Stomach (tissue), 9 donors: ENCODE measurements around the gene RRBP1. TPM values are rescaled to one million over a fixed set of nuclear protein-coding genes. Genes with fewer than 3 reads are reported as not detected.

Experiments used
- DNase-seq, 2 donors: peaks; one replicate each; pipeline versions ENCODE4 v3.0.0 to v3.0.0-alpha.2; 2013 to 2019
- H3K27ac ChIP-seq, 5 donors: fragments of 200-600 bp in 4 of 5; sonication (generic) in 4 of 5; one replicate each; pipeline ENCODE4 v1.5.1; 2013 to 2019; ENCODE audit warnings: mild to moderate bottlenecking in 1 of 5, moderate library complexity in 1 of 5
- H3K27me3 ChIP-seq, 3 donors: fragments of 200-600 bp; sonication (generic); one replicate each; pipeline ENCODE4 v1.5.1; 2017 to 2019; ENCODE audit warnings: mixed run types in 1 of 3
- H3K36me3 ChIP-seq, 4 donors: fragments of 200-600 bp; sonication (generic); 1 replicate in 3 of 4; 2 replicates in 1 of 4; pipeline ENCODE4 v1.5.1; 2016 to 2019
- H3K4me1 ChIP-seq, 4 donors: fragments of 200-600 bp; sonication (generic); one replicate each; pipeline ENCODE4 v1.5.1; 2016 to 2019
- H3K4me3 ChIP-seq, 4 donors: fragments of 200-600 bp; sonication (generic) in 3 of 4; one replicate each; pipeline ENCODE4 v1.5.1; 2016 to 2019; ENCODE audit warnings: mild to moderate bottlenecking in 1 of 4
- H3K9me3 ChIP-seq, 4 donors: fragments of 200-600 bp; sonication (generic); one replicate each; pipeline ENCODE4 v1.5.1; 2016 to 2019
- CTCF ChIP-seq, 7 experiments: fragments of 450-650 bp in 4 of 7; fragments of 200-600 bp in 3 of 7; sonication (generic) in 3 of 7; IDR thresholded peaks; one replicate each; pipeline ENCODE4 v1.5.1; 2016 to 2019; ENCODE audit warnings: antibody characterized with exemption in 7 of 7, control low read depth in 2 of 7, mild to moderate bottlenecking in 1 of 7
- EP300 ChIP-seq: sonication (generic); formaldehyde crosslinking; IDR thresholded peaks from one replicate; pipeline ENCODE4 v1.6.1; 2017; ENCODE audit warnings: antibody characterized with exemption
- POLR2A ChIP-seq, 4 donors: fragments of 450-650 bp; IDR thresholded peaks; one replicate each; pipeline ENCODE4 v1.6.1; 2016; ENCODE audit warnings: antibody characterized with exemption in 4 of 4, control low read depth in 2 of 4, mild to moderate bottlenecking in 1 of 4, moderate library complexity in 1 of 4
- POLR2AphosphoS5 ChIP-seq, 3 donors: sonication (generic); formaldehyde crosslinking; IDR thresholded peaks; one replicate each; pipeline ENCODE4 v1.6.1; 2016; ENCODE audit warnings: antibody characterized with exemption in 3 of 3
- WGBS, 5 donors: extraction: QIAGEN DNeasy Blood & Tissue Kit in 3 of 5; methylation state at CpG; one replicate each; pipeline versions ENCODE4 v1.1.5 to v1.1.7; 2013 to 2018; 5-methylcytosine and 5-hydroxymethylcytosine counted together
- intact Hi-C: fragments of 100-400 bp; cut with DNase I; formaldehyde crosslinking; loops from one replicate; pipeline ENCODE4 v1.15.1; 2023; ENCODE audit warnings: low total_unique reads
- polyA plus RNA-seq, 3 donors: library from polyadenylated mRNA; stranded (reverse); fragments of 200-250 nt; gene quantifications; one replicate each; pipeline ENCODE4 v1.2.3, GENCODE V29; 2013
- total RNA-seq, 5 donors: library from RNA; depleted of rRNA; stranded (reverse); fragments of >200 nt; gene quantifications; one replicate each; pipeline versions ENCODE4 v1.1.0 to v1.2.3, GENCODE V29; 2014 to 2016
- donor health status: healthy with polysubstance abuse.
- donor health status: Bipolar disorder and iron deficiency.
- donor health status: healthy.

Gene RRBP1
- total and polyA plus RNA-seq, 8 donors = 34.4 to 456 (median 132) TPM

GRCh38 chr20:17586250-17586649 lies 95.8 kb downstream of the RRBP1 start:
- Histone ChIP-seq H3K4me1 (peaks cover 39 to 99% (median 72%) of the 10 kb centered on the region in 4 donors), H3K9me3 (no peaks in the 10 kb centered on the region), H3K36me3 (peaks cover 0 to 7% (median 0%) of the 10 kb centered on the region in 4 donors), H3K4me3 (peak overlapping the region in 2 of 4 donors; percentile 5 to 7), H3K27me3 (no peaks in the 10 kb centered on the region), H3K27ac (peak overlapping the region in 3 of 5 donors; percentile 19 to 80 (median 32))
- TF ChIP-seq POLR2AphosphoS5 (IDR thresholded peaks at IDR 0.05) = no peak
- no peak for TF ChIP-seq POLR2A (IDR thresholded peaks at IDR 0.05)
- TF ChIP-seq CTCF (IDR thresholded peaks at IDR 0.05) = no peak
- no peak for TF ChIP-seq EP300
- WGBS, 5 donors = 49 to 61% (median 53%) methylated on average over 2 of the region's 2 CpGs
- DNase-seq = no peak
- intact Hi-C loops = no loop called here

- peak overlapping the region in 3 of 5 donors; percentile 20 to 80 (median 32) for H3K27ac ChIP-seq
- intact Hi-C loops = no loop called here
Measured at GRCh38 chr20:17584689-17585088, 97.4 kb downstream of the RRBP1 start.

GRCh38 chr20:17583126-17583525 lies 98.9 kb downstream of the RRBP1 start:
- Histone ChIP-seq H3K4me1 (peaks cover 36 to 99% (median 71%) of the 10 kb centered on the region in 4 donors), H3K4me3 (no peak overlapping the region), H3K36me3 (peaks cover 0 to 7% (median 0%) of the 10 kb centered on the region in 4 donors), H3K9me3 (no peaks in the 10 kb centered on the region), H3K27ac (peak overlapping the region in 1 of 5 donors; percentile 80), H3K27me3 (no peaks in the 10 kb centered on the region)
- WGBS, 5 donors = 77 to 94% (median 91%) methylated on average over 3 of the region's 3 CpGs
- intact Hi-C loops = no loop called here
- DNase-seq = no peak
- TF ChIP-seq EP300 = no peak
- TF ChIP-seq CTCF (IDR thresholded peaks at IDR 0.05) = no peak
- TF ChIP-seq POLR2AphosphoS5 (IDR thresholded peaks at IDR 0.05) = no peak
- TF ChIP-seq POLR2A (IDR thresholded peaks at IDR 0.05) = no peak

More at GRCh38 chr20:17584689-17585088, 97.4 kb downstream of the RRBP1 start:
- no peak for DNase-seq
- H3K36me3 ChIP-seq = peaks cover 0 to 7% (median 0%) of the 10 kb centered on the region in 4 donors
- no peak overlapping the region for H3K4me3 ChIP-seq
- peaks cover 33 to 99% (median 71%) of the 10 kb centered on the region in 4 donors for H3K4me1 ChIP-seq
- no peaks in the 10 kb centered on the region for H3K27me3 ChIP-seq
- TF ChIP-seq POLR2AphosphoS5 (IDR thresholded peaks at IDR 0.05) (no peak), CTCF (IDR thresholded peaks at IDR 0.05) (no peak)
- no peaks in the 10 kb centered on the region for H3K9me3 ChIP-seq

- H3K36me3 ChIP-seq = peaks cover 0 to 6% (median 0%) of the 10 kb centered on the region in 4 donors
- H3K4me1 ChIP-seq = peaks cover 31 to 99% (median 70%) of the 10 kb centered on the region in 4 donors
- 81 to 98% (median 95%) methylated on average over 2 of the region's 2 CpGs for WGBS, 5 donors
- intact Hi-C loops = no loop called here
- TF ChIP-seq CTCF (IDR thresholded peaks at IDR 0.05) (no peak), POLR2A (IDR thresholded peaks at IDR 0.05) (no peak), EP300 (no peak), POLR2AphosphoS5 (IDR thresholded peaks at IDR 0.05) (no peak)
- no peak overlapping the region for H3K4me3 ChIP-seq
- H3K9me3 ChIP-seq = no peaks in the 10 kb centered on the region
- DNase-seq = no peak
- H3K27ac ChIP-seq = peak overlapping the region in 2 of 5 donors; percentile 34 to 56
- H3K27me3 ChIP-seq = no peaks in the 10 kb centered on the region
Measured at GRCh38 chr20:17580895-17581294, 101.1 kb downstream of the RRBP1 start.
